Natural killer cell (primary cell): ENCODE measurements around the gene RELN. TPM values are rescaled to one million over a fixed set of nuclear protein-coding genes. Genes with fewer than 3 reads are reported as not detected.

Experiments used
- ATAC-seq, 3 donors: fragments of 150-1000 bp in 2 of 3; fragments of 200-7000 bp in 1 of 3; cut with Tn5 transposase; 1 replicate in 1 of 3; 2 replicates in 2 of 3; pipeline ENCODE4 v1.10.0; 2021; ENCODE audit warnings: mild to moderate bottlenecking in 2 of 3, moderate library complexity in 2 of 3
- DNase-seq, 2 donors: peaks; one replicate each; pipeline versions ENCODE4 v3.0.0 to v3.0.0-alpha.2; 2013 to 2021; ENCODE audit warnings: mixed read lengths in 1 of 2
- H3K27ac ChIP-seq: one replicate; pipeline ENCODE4 v1.5.1; 2013; ENCODE audit warnings: mild to moderate bottlenecking, low read length
- H3K27me3 ChIP-seq: one replicate; pipeline ENCODE4 v1.6.1; 2013; ENCODE audit warnings: low read length; ENCODE audit not compliant: control insufficient read depth, insufficient read depth
- H3K36me3 ChIP-seq: one replicate; pipeline ENCODE4 v1.6.1; 2013; ENCODE audit warnings: low read length; ENCODE audit not compliant: control insufficient read depth, insufficient read depth
- H3K4me1 ChIP-seq: one replicate; pipeline ENCODE4 v1.6.1; 2013; ENCODE audit warnings: low read length; ENCODE audit not compliant: control insufficient read depth, insufficient read depth
- H3K4me3 ChIP-seq: one replicate; pipeline ENCODE4 v1.5.1; 2013; ENCODE audit warnings: low read length
- H3K9me3 ChIP-seq: one replicate; pipeline ENCODE4 v1.6.1; 2013; ENCODE audit warnings: low read length; ENCODE audit not compliant: control insufficient read depth, insufficient read depth
- H3K27ac Mint-ChIP-seq, 2 donors: one replicate each; pipeline ENCODE4 v1.8.0; 2022; ENCODE audit warnings: mild to moderate bottlenecking in 2 of 2, mixed read lengths in 2 of 2, moderate library complexity in 1 of 2
- H3K27me3 Mint-ChIP-seq, 2 donors: one replicate each; pipeline ENCODE4 v1.8.0; 2022; ENCODE audit warnings: low read depth in 2 of 2, mixed read lengths in 2 of 2
- H3K36me3 Mint-ChIP-seq: one replicate; pipeline ENCODE4 v1.8.0; 2022; ENCODE audit warnings: mixed read lengths
- H3K4me1 Mint-ChIP-seq, 2 donors: one replicate each; pipeline ENCODE4 v1.8.0; 2022; ENCODE audit warnings: mixed read lengths in 2 of 2
- H3K4me3 Mint-ChIP-seq: one replicate; pipeline ENCODE4 v1.8.0; 2022; ENCODE audit warnings: mild to moderate bottlenecking, moderate library complexity, mixed read lengths
- H3K9me3 Mint-ChIP-seq, 2 donors: one replicate each; pipeline ENCODE4 v1.8.0; 2022; ENCODE audit warnings: mixed read lengths in 2 of 2
- WGBS: methylation state at CpG from one replicate; pipeline ENCODE4 v1.1.7; 2013; ENCODE audit warnings: missing lambda C conversion rate; ENCODE audit not compliant: insufficient coverage; 5-methylcytosine and 5-hydroxymethylcytosine counted together
- intact Hi-C: fragments of 100-400 bp; cut with micrococcal nuclease; formaldehyde crosslinking; loops from one replicate; pipeline ENCODE4 v1.14.2; 2022
- total RNA-seq, 4 donors: library from RNA; stranded (reverse); fragments of 120-200 nt in 1 of 4; gene quantifications; one replicate each; pipeline versions ENCODE4 v1.2.3 to v1.2.4, GENCODE V29; 2013 to 2022
- TF ChIP-seq, protein P1 (sequence below): fragments of 200-600 bp; IDR thresholded peaks from one replicate; pipeline ENCODE4 v1.8.0; 2022; ENCODE audit warnings: antibody characterized with exemption

RELN gene
- total RNA-seq, 3 donors from 2014 or later (not counting 1 experiment from before 2014, with no cell fraction given), result not detected

DNA sequence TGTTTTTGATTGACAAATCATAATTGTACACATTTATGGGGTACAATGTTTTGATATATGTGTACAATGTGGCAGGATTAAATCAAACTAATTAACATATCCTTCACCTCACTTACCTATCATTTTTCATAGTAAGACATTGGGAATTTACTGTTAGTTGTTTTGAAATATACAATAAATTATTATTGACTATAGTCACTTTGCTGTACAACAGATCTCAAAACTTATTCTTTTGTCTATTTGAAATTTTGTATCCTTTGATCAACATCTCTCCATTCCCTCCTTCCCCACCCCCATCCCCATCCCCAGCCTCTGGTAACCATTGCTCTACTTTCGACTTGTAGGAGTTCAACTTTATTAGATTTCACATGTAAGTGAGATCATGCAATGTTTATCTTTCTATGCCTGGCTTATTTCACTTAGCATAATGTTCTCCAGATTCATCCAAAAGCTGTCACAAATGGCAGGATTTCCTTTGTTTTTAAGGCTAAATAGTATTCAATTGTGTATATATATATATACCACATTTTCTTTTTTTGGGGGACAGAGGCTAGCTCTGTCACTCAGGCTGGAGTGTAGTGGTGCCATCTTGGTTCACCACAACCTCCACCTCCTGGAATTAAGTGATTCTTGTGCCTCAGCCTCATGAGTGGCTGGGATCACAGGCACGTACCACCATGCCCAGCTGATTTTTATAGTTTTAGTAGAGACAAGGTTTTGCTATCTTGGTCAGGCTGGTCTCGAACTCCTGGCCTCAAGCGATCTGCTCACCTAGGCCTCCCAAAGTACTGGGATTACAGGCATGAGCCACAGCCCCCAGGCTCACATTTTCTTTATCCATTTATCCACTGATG is 520.1 kb downstream of the RELN start:
- no peaks in the 10 kb centered on the region for H3K9me3 Mint-ChIP-seq
- Histone ChIP-seq H3K27ac (no peak overlapping the region), H3K27me3 (peaks cover 7% of the 10 kb centered on the region), H3K36me3 (no peaks in the 10 kb centered on the region), H3K4me1 (no peaks in the 10 kb centered on the region), H3K4me3 (no peak overlapping the region), H3K9me3 (no peaks in the 10 kb centered on the region)
- no peaks in the 10 kb centered on the region for H3K36me3 Mint-ChIP-seq
- no peaks in the 10 kb centered on the region for H3K4me1 Mint-ChIP-seq
- H3K4me3 Mint-ChIP-seq, result no peak overlapping the region
- no peak overlapping the region for H3K27ac Mint-ChIP-seq
- TF ChIP-seq, protein P1, sequence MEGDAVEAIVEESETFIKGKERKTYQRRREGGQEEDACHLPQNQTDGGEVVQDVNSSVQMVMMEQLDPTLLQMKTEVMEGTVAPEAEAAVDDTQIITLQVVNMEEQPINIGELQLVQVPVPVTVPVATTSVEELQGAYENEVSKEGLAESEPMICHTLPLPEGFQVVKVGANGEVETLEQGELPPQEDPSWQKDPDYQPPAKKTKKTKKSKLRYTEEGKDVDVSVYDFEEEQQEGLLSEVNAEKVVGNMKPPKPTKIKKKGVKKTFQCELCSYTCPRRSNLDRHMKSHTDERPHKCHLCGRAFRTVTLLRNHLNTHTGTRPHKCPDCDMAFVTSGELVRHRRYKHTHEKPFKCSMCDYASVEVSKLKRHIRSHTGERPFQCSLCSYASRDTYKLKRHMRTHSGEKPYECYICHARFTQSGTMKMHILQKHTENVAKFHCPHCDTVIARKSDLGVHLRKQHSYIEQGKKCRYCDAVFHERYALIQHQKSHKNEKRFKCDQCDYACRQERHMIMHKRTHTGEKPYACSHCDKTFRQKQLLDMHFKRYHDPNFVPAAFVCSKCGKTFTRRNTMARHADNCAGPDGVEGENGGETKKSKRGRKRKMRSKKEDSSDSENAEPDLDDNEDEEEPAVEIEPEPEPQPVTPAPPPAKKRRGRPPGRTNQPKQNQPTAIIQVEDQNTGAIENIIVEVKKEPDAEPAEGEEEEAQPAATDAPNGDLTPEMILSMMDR, result no peak
- WGBS, result 78% methylated on average over 4 of the region's 4 CpGs
- no peak for ATAC-seq
- intact Hi-C loops, result no loop called here
- no peak for DNase-seq
- peaks cover 4 to 7% of the 10 kb centered on the region in 2 donors for H3K27me3 Mint-ChIP-seq

DNA sequence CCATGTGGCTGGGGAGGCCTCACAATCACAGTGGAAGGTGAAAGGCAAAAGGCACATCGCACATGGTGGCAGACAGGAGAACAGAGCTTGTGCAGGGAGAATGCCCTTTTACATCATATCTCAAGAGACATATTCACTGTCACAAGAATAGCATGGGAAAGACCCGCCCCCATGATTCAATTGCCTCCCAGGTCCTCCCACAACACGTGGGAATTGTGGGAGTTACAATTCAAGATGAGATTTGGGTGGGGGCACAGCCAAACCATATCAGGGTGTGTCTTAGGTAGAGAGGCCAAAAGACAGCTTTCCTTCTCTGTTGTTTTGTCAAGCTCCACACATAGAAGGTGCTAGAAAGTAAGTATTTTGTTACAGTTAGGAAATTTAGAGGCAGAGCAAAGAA is 522.6 kb downstream of the RELN start:
- no peaks in the 10 kb centered on the region for H3K9me3 Mint-ChIP-seq
- H3K4me3 Mint-ChIP-seq, result no peak overlapping the region
- peaks cover 3% of the 10 kb centered on the region for H3K27me3 ChIP-seq
- no peaks in the 10 kb centered on the region for H3K36me3 Mint-ChIP-seq
- no peaks in the 10 kb centered on the region for H3K9me3 ChIP-seq
- intact Hi-C loops, result no loop called here
- TF ChIP-seq, protein P1, result no peak
- H3K27me3 Mint-ChIP-seq, result peaks cover 4% of the 10 kb centered on the region in 2 donors
- no peak overlapping the region for H3K4me3 ChIP-seq
- ATAC-seq, result no peak
- no peak for DNase-seq
- no peaks in the 10 kb centered on the region for H3K4me1 Mint-ChIP-seq
- no peak overlapping the region for H3K27ac ChIP-seq
- no peaks in the 10 kb centered on the region for H3K36me3 ChIP-seq
- H3K27ac Mint-ChIP-seq, result no peak overlapping the region
- WGBS, result 64% methylated on average over 2 of the region's 3 CpGs
- H3K4me1 ChIP-seq, result no peaks in the 10 kb centered on the region

DNA sequence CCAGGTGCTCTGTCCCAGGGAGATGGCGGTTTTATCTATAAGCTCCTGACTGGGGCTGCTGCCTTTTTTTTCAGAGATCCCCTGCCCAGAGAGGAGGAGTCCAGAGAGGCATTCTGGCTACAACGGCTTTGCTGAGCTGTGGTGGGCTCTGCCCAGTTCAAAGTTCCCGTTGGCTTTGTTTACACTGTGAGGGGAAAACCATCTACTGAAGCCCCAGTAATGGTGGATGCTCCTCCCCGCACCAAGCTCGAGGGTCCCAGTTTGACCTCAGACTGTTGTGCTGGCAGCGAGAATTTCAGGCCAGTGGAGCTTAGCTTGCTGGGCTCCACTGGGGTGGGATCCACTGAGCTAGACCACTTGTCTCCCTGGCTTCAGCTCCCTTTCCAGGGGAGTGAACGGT is 527.1 kb downstream of the RELN start:
- Histone ChIP-seq H3K9me3 (no peaks in the 10 kb centered on the region), H3K27ac (no peak overlapping the region), H3K36me3 (no peaks in the 10 kb centered on the region), H3K4me3 (no peak overlapping the region), H3K4me1 (no peaks in the 10 kb centered on the region), H3K27me3 (no peaks in the 10 kb centered on the region)
- no peak overlapping the region for H3K27ac Mint-ChIP-seq
- H3K9me3 Mint-ChIP-seq, result no peaks in the 10 kb centered on the region
- H3K4me3 Mint-ChIP-seq, result no peak overlapping the region
- H3K4me1 Mint-ChIP-seq, result no peaks in the 10 kb centered on the region
- ATAC-seq (no peak), DNase-seq (no peak)
- 84% methylated on average over 7 of the region's 7 CpGs for WGBS
- no peaks in the 10 kb centered on the region for H3K36me3 Mint-ChIP-seq
- intact Hi-C loops, result no loop called here
- TF ChIP-seq, protein P1, result no peak
- peaks cover 0 to 7% of the 10 kb centered on the region in 2 donors for H3K27me3 Mint-ChIP-seq
